K562 (cell line): ENCODE measurements around the gene QKI. TPM values are rescaled to one million over a fixed set of nuclear protein-coding genes. Genes with fewer than 3 reads are reported as not detected.

Source experiments
- CBX3 ChIP-seq, 2 experiments: IDR thresholded peaks; 1 replicate in 1 of 2; 2 replicates in 1 of 2; pipeline ENCODE4 v1.6.1; 2012; ENCODE audit warnings: inconsistent platforms in 2 of 2, low read length in 2 of 2, borderline replicate concordance in 1 of 2, control low read depth in 1 of 2
- IRF1 ChIP-seq: sonication (generic); formaldehyde crosslinking; IDR thresholded peaks from 2 replicates; pipeline ENCODE4 v1.8.0; 2022; ENCODE audit warnings: missing genetic modification reagents, mild to moderate bottlenecking, borderline replicate concordance
- NR1H2 ChIP-seq: sonication (generic); formaldehyde crosslinking; IDR thresholded peaks from 2 replicates; pipeline ENCODE4 v1.4.0; 2020; ENCODE audit warnings: mild to moderate bottlenecking, missing genetic modification reagents
- REST ChIP-seq, 2 experiments: fragments of 450-650 bp; formaldehyde crosslinking in 1 of 2; IDR thresholded peaks; 2 replicates each; pipeline versions ENCODE4 v1.4.0 to v1.6.1; 2014 to 2020; ENCODE audit warnings: mild to moderate bottlenecking in 2 of 2, borderline replicate concordance in 1 of 2, low read depth in 1 of 2
- RFX1 ChIP-seq: fragments of 450-650 bp; IDR thresholded peaks from 2 replicates; pipeline ENCODE4 v1.6.1; 2016; ENCODE audit warnings: mild to moderate bottlenecking, moderate library complexity
- SMC3 ChIP-seq: conservative IDR thresholded peaks from 2 replicates; pipeline ENCODE4 v1.6.1; 2011; ENCODE audit warnings: low read depth, low read length, improper control_type of control experiment; ENCODE audit not compliant: insufficient read depth
- polyA plus RNA-seq, 8 experiments: library from polyadenylated mRNA; depleted of rRNA in 4 of 8; stranded (reverse) in 5 of 8; unstranded in 3 of 8; fragments of >200 nt; fragmentation: Nextera tagmentation in 2 of 8; fragmentation: Illumina TruSeq in 1 of 8; extraction: Ambion mirVana in 2 of 8; extraction: Trizol in 1 of 8; gene quantifications; 2 replicates each; pipeline versions ENCODE4 v1.2.1 to v1.2.3, GENCODE V29; 2011 to 2014; ENCODE audit warnings: inconsistent platforms in 1 of 8, missing spikeins in 1 of 8
- total RNA-seq, 7 experiments: library from RNA; depleted of rRNA in 6 of 7; stranded (reverse); fragments of >200 nt in 6 of 7; fragmentation: Illumina TruSeq in 2 of 7; extraction: Trizol in 2 of 7; gene quantifications; 2 replicates each; pipeline versions ENCODE4 v1.2.1 to v1.2.3, GENCODE V29; 2011 to 2021; ENCODE audit warnings: low replicate concordance in 1 of 7

QKI gene
- total and polyA plus RNA-seq, 9 of the 15 experiments (the other 6 are each of a cell fraction or from before 2014, with no cell fraction given), result 20.4 to 215 (median 123) TPM

- TF ChIP-seq REST (IDR thresholded peaks at IDR 0.05; ENCODE audit: borderline replicate concordance) (peak; percentile 63; the same call in 1 of the 2 replicates), REST (CRISPR knock-in tag; IDR thresholded peaks at IDR 0.05; ENCODE audit: low read depth) (no peak), IRF1 (CRISPR knock-in tag) (no peak), RFX1 (peak; percentile 56), CBX3 (IDR thresholded peaks at IDR 0.05; ENCODE audit: borderline replicate concordance in 1 of 2, low read length in 2 of 2) (0 out of 3 replicates have a peak, but pooled peaks of 1 of the 2 experiments have one; percentile 31), NR1H2 (CRISPR knock-in tag) (no peak), SMC3 (peak; percentile 46)
These were observed 140.1 kb downstream of the QKI start (continued) for GRCh38 chr6:163554663-163555062.
